OCI-LY3 (cell line): ENCODE data around the gene TMEM35B.

Experiments
- H2AFZ ChIP-seq: fragments of 200-600, 300-600 bp; shearing (Covaris generic); 2 replicates; pipeline ENCODE4 v1.6.0; 2014; ENCODE audit warnings: antibody characterized with exemption, low read depth, low read length
- H3K27ac ChIP-seq: fragments of 200-600, 300-600 bp; sonication (generic); 2 replicates; pipeline ENCODE4 v1.5.1; 2014; ENCODE audit warnings: mild to moderate bottlenecking, low read length, moderate library complexity, mixed read lengths
- H3K27me3 ChIP-seq: fragments of 200-600, 300-600 bp; sonication (generic); 2 replicates; pipeline ENCODE4 v1.6.1; 2014; ENCODE audit warnings: low read depth, low read length, mixed read lengths
- H3K36me3 ChIP-seq: fragments of 200-600, 300-600 bp; sonication (generic); replicated peaks from 2 replicates; pipeline ENCODE3; 2014; ENCODE audit warnings: low read depth, low read length, mixed read lengths
- H3K4me1 ChIP-seq: fragments of 300-600, 200-600 bp; sonication (generic); 2 replicates; pipeline ENCODE4 v1.6.1; 2014; ENCODE audit warnings: low read length, mixed read lengths
- H3K4me2 ChIP-seq: fragments of 200-600, 300-600 bp; sonication (generic); 2 replicates; pipeline ENCODE4 v1.6.1; 2014; ENCODE audit warnings: low read length, mixed read lengths
- H3K4me3 ChIP-seq: fragments of 300-600, 200-600 bp; sonication (generic); 2 replicates; pipeline ENCODE4 v1.5.1; 2014; ENCODE audit warnings: antibody characterized with exemption, mild to moderate bottlenecking, low read length, moderate library complexity
- H3K79me2 ChIP-seq: fragments of 300-600, 200-600 bp; shearing (Covaris generic); 2 replicates; pipeline ENCODE4 v1.6.1; 2014; ENCODE audit warnings: mild to moderate bottlenecking, low read length, mixed read lengths
- H3K9ac ChIP-seq: fragments of 300-600, 200-600 bp; shearing (Covaris generic); 2 replicates; pipeline ENCODE4 v1.6.0; 2014; ENCODE audit warnings: mild to moderate bottlenecking, low read length, moderate library complexity
- H3K9me3 ChIP-seq: fragments of 200-600, 300-600 bp; shearing (Covaris generic); 2 replicates; pipeline ENCODE4 v1.6.1; 2014; ENCODE audit warnings: low read length, mixed read lengths; ENCODE audit not compliant: insufficient read depth
- H4K20me1 ChIP-seq: fragments of 200-600, 300-600 bp; sonication (generic); 2 replicates; pipeline ENCODE4 v1.6.1; 2016; ENCODE audit warnings: low read length, mixed read lengths; ENCODE audit not compliant: insufficient read depth
- CTCF ChIP-seq: fragments of 200-600, 300-600 bp; sonication (generic); IDR thresholded peaks from 2 replicates; pipeline ENCODE4 v1.5.1; 2014; ENCODE audit warnings: antibody characterized with exemption, low read length, low read depth
- EZH2phosphoT487 ChIP-seq: fragments of 200-600 bp; shearing (Covaris generic); IDR thresholded peaks from 2 replicates; pipeline ENCODE4 v1.6.1; 2018; ENCODE audit warnings: antibody characterized with exemption, mixed run types, low read depth

TMEM35B gene

GRCh38 chr1:35030338-35030737 lies 45.2 kb upstream of the TMEM35B start:
- Histone ChIP-seq H2AFZ (no peak overlapping the region), H3K9me3 (peaks cover 4% of the 10 kb centered on the region; the same call in 1 of the 2 replicates), H3K27me3 (no peaks in the 10 kb centered on the region), H3K4me3 (peak overlapping the region; percentile 83), H3K79me2 (peaks cover 16% of the 10 kb centered on the region), H3K27ac (peak overlapping the region; percentile 75), H4K20me1 (no peaks in the 10 kb centered on the region), H3K4me1 (peaks cover 7% of the 10 kb centered on the region), H3K36me3 (peaks cover 5% of the 10 kb centered on the region), H3K9ac (peak overlapping the region; percentile 90), H3K4me2 (peak overlapping the region; percentile 78)
- TF ChIP-seq EZH2phosphoT487 = no peak
- TF ChIP-seq CTCF = no peak

- Histone ChIP-seq H2AFZ (no peak overlapping the region), H3K27ac (no peak overlapping the region), H3K79me2 (peaks cover 16% of the 10 kb centered on the region), H3K4me2 (peak overlapping the region; percentile 78), H3K4me3 (0 out of 2 replicates have a peak overlapping the region, but pooled peaks have one; percentile 83), H3K27me3 (no peaks in the 10 kb centered on the region), H3K36me3 (peaks cover 5% of the 10 kb centered on the region), H3K9me3 (peaks cover 4% of the 10 kb centered on the region; the same call in 1 of the 2 replicates), H3K4me1 (peaks cover 7% of the 10 kb centered on the region), H4K20me1 (no peaks in the 10 kb centered on the region), H3K9ac (no peak overlapping the region)
- no peak for TF ChIP-seq EZH2phosphoT487
- TF ChIP-seq CTCF = no peak
Measured at GRCh38 chr1:35029761-35030160, 44.6 kb upstream of the TMEM35B start.

- Histone ChIP-seq H3K27me3 (no peaks in the 10 kb centered on the region), H3K36me3 (peaks cover 6% of the 10 kb centered on the region), H3K4me3 (no peak overlapping the region), H2AFZ (no peak overlapping the region), H3K4me1 (no peaks in the 10 kb centered on the region), H4K20me1 (no peaks in the 10 kb centered on the region), H3K9ac (no peak overlapping the region), H3K4me2 (no peak overlapping the region), H3K27ac (no peak overlapping the region), H3K9me3 (no peaks in the 10 kb centered on the region), H3K79me2 (no peaks in the 10 kb centered on the region)
- TF ChIP-seq CTCF = no peak
- no peak for TF ChIP-seq EZH2phosphoT487
Measured at GRCh38 chr1:35016406-35016805, 31.3 kb upstream of the TMEM35B start.

GRCh38 chr1:35014486-35014885 lies 29.3 kb upstream of the TMEM35B start:
- Histone ChIP-seq H4K20me1 (no peaks in the 10 kb centered on the region), H3K79me2 (no peaks in the 10 kb centered on the region), H3K36me3 (peaks cover 6% of the 10 kb centered on the region)

More at GRCh38 chr1:35014486-35014885, 29.3 kb upstream of the TMEM35B start:
- no peak overlapping the region for H3K9ac ChIP-seq
- no peak overlapping the region for H3K4me3 ChIP-seq
- no peak for TF ChIP-seq CTCF
- no peak for TF ChIP-seq EZH2phosphoT487
- H3K27ac ChIP-seq = no peak overlapping the region
- H3K27me3 ChIP-seq = no peaks in the 10 kb centered on the region
- H2AFZ ChIP-seq = no peak overlapping the region
- H3K4me2 ChIP-seq = no peak overlapping the region
- no peaks in the 10 kb centered on the region for H3K9me3 ChIP-seq
- no peaks in the 10 kb centered on the region for H3K4me1 ChIP-seq
